Tongue (tissue), 2 donors: ENCODE results near the gene HMOX2. TPM values are rescaled to one million over a fixed set of nuclear protein-coding genes. Genes with fewer than 3 reads are reported as not detected.

Experiments
- DNase-seq: peaks from one replicate; pipeline ENCODE4 v3.0.0-alpha.2; 2015
- total RNA-seq: library from RNA; depleted of rRNA; stranded (reverse); fragments of >200 nt; gene quantifications from one replicate; pipeline ENCODE4 v1.2.3, GENCODE V29; 2014

HMOX2 gene
- total RNA-seq, 1 donor from 2014 or later, result 28.5 TPM

- DNase-seq, result peak; percentile 72
These were observed 48.9 kb downstream of the HMOX2 start for GRCh38 chr16:4525069-4525468.

GRCh38 chr16:4525634-4526277 is 49.6 kb downstream of the HMOX2 start:
- no peak for DNase-seq

GRCh38 chr16:4529085-4530060 is 53.2 kb downstream of the HMOX2 start:
- peak; percentile 53 for DNase-seq

GRCh38 chr16:4531811-4532210 is 55.6 kb downstream of the HMOX2 start:
- DNase-seq, result no peak

GRCh38 chr16:4532238-4532637 is 56.0 kb downstream of the HMOX2 start:
- DNase-seq, result no peak

GRCh38 chr16:4533490-4533889 is 57.3 kb downstream of the HMOX2 start:
- DNase-seq, result no peak

GRCh38 chr16:4534151-4534790 is 58.1 kb downstream of the HMOX2 start:
- no peak for DNase-seq

GRCh38 chr16:4535627-4536108 is 59.5 kb downstream of the HMOX2 start:
- no peak for DNase-seq

GRCh38 chr16:4536391-4537106 is 60.4 kb downstream of the HMOX2 start:
- no peak for DNase-seq

GRCh38 chr16:4537376-4538343 is 61.5 kb downstream of the HMOX2 start:
- no peak for DNase-seq

- DNase-seq, result peak; percentile 98
These were observed 62.4 kb downstream of the HMOX2 start, which contains the start of gene CDIP1 for GRCh38 chr16:4538350-4539235. TSS of gene CDIP1 (minus strand) at chr16:4538773. CDS start at chr16:4514130, 24,643 bp downstream.

GRCh38 chr16:4539716-4540284 is 63.6 kb downstream of the HMOX2 start:
- no peak for DNase-seq

GRCh38 chr16:4544473-4544872 is 68.3 kb downstream of the HMOX2 start:
- peak; percentile 63 for DNase-seq

GRCh38 chr16:4548124-4548523 is 71.9 kb downstream of the HMOX2 start:
- no peak for DNase-seq

GRCh38 chr16:4550591-4550990 is 74.4 kb downstream of the HMOX2 start:
- DNase-seq, result no peak

- DNase-seq, result peak; percentile 79
These were observed 76.3 kb downstream of the HMOX2 start for GRCh38 chr16:4552541-4552940.

- no peak for DNase-seq
These were observed 79.9 kb downstream of the HMOX2 start, which contains the start of gene C16orf96 for GRCh38 chr16:4556112-4556511. TSS of gene C16orf96 (plus strand) at chr16:4556340. CDS start at chr16:4556490, 150 bp downstream.

- DNase-seq, result no peak
These were observed 80.4 kb downstream of the HMOX2 start for GRCh38 chr16:4556580-4556979.

GRCh38 chr16:4557973-4558372 is 81.8 kb downstream of the HMOX2 start:
- DNase-seq, result no peak
